Coronary artery (tissue), 2 donors: Measurements from ENCODE around the gene S1PR3.

ENCODE experiments used
- DNase-seq: peaks from one replicate; pipeline ENCODE4 v3.0.0-alpha.2; 2017; ENCODE audit warnings: low spot score
- H3K27ac ChIP-seq, 2 donors: fragments of 200-600 bp; sonication (generic); one replicate each; pipeline ENCODE4 v1.5.1; 2016 to 2019
- H3K4me3 ChIP-seq: fragments of 200-600 bp; sonication (generic); 2 replicates; pipeline ENCODE4 v1.5.1; 2016; ENCODE audit warnings: mild to moderate bottlenecking, moderate library complexity
- TF ChIP-seq, protein P1 (sequence below): fragments of 200-600 bp; sonication (generic); IDR thresholded peaks from one replicate; pipeline ENCODE4 v1.5.1; 2019; ENCODE audit warnings: antibody characterized with exemption

The S1PR3 gene

GRCh38 chr9:89044881-89045280 is 53.6 kb downstream of the S1PR3 start:
- H3K4me3 ChIP-seq: no peak overlapping the region
- DNase-seq: no peak
- TF ChIP-seq, protein P1, sequence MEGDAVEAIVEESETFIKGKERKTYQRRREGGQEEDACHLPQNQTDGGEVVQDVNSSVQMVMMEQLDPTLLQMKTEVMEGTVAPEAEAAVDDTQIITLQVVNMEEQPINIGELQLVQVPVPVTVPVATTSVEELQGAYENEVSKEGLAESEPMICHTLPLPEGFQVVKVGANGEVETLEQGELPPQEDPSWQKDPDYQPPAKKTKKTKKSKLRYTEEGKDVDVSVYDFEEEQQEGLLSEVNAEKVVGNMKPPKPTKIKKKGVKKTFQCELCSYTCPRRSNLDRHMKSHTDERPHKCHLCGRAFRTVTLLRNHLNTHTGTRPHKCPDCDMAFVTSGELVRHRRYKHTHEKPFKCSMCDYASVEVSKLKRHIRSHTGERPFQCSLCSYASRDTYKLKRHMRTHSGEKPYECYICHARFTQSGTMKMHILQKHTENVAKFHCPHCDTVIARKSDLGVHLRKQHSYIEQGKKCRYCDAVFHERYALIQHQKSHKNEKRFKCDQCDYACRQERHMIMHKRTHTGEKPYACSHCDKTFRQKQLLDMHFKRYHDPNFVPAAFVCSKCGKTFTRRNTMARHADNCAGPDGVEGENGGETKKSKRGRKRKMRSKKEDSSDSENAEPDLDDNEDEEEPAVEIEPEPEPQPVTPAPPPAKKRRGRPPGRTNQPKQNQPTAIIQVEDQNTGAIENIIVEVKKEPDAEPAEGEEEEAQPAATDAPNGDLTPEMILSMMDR: no peak
- H3K27ac ChIP-seq: no peak overlapping the region

DNA sequence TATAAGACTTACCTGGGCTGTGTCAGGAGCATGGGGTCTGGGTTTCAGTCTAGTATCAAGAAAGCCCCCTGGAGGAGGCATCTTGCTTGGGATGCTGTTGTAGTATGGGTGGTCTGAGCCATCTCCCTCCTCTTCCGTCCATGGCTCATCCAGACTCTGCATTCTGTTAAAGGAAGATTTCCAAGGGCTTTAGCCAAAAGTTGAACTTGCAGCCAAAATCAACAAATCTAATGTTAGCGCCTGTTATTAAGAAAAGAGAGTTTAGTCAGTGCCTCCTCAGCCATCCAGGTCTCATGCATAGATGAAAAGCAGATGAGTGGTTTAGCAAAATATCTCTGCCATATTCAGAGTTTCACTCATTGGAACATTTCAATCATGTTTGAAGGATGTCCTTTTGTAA is 55.6 kb downstream of the S1PR3 start:
- TF ChIP-seq, protein P1: no peak
- DNase-seq: no peak
- Histone ChIP-seq H3K27ac (no peak overlapping the region), H3K4me3 (no peak overlapping the region)

DNA sequence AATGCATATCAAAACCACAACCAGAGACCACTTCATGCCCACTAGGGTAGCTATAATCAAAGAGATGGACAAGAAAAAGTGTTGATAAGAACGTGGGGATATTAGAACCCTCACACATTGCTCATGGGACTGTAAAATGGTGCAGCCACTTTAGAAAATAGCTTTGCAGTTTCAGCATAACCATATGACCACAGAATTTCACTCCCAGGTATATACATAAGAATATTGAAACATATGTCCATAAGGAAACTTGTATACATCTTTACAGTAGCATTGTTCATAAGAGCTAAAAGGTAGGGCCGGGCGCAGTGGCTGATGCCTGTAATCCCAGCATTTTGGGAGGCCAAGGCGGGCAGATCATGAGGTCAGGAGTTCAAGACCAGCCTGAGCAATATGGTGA is 56.4 kb downstream of the S1PR3 start:
- no peak for DNase-seq
- Histone ChIP-seq H3K4me3 (no peak overlapping the region), H3K27ac (no peak overlapping the region)
- TF ChIP-seq, protein P1: no peak

DNA sequence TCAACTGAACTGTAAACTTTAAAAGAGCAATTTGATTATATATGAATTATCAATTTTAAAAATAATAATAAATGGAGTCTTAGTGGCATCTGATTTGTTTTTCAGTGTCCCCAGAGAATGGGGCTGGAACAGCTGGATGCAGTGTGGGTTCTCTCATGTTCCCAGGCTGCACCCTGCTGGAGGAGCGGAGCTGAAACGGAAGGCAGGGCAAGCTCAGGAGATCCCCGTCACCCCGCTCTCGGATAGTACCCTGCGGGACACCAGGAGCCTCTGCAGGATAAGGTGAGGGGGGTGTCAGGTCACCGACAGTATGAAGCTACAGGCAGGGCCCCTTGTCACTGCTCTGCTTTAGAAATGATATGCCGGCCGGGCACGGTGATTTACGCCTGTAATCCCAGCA is 57.3 kb downstream of the S1PR3 start:
- no peak for DNase-seq
- H3K4me3 ChIP-seq: no peak overlapping the region
- H3K27ac ChIP-seq: no peak overlapping the region
- TF ChIP-seq, protein P1: no peak

GRCh38 chr9:89049646-89050045 is 58.4 kb downstream of the S1PR3 start:
- Histone ChIP-seq H3K4me3 (no peak overlapping the region), H3K27ac (no peak overlapping the region)
- no peak for DNase-seq
- TF ChIP-seq, protein P1: no peak

DNA sequence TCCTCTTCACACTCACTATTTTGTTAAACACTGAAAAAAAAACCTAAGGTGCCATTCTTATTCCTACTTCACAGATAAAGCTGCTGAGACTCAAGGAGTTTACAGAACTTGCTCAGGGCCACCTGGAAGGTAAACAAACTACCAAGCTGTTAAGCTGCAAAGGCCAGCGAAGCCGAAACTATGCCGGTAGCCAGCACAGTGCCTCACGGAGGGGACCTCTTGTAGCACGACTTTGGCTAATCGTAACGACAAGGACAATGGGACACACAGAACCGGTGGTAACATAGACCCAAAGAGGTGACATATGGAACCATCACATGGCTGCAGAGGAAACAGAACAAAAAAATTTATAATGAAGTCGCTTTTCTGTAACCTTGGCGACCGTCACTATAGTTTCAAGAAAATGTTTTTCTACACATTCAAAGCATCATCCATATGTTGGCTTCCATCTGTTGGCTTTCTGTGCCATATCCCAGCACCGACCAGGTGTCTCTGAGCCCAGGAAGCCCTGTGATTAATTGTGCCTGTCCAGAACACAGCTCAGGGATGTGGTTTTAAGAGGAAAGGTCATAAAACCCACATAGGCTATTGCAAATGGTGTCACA is 60.3 kb downstream of the S1PR3 start:
- Histone ChIP-seq H3K27ac (no peak overlapping the region), H3K4me3 (no peak overlapping the region)
- TF ChIP-seq, protein P1: no peak
- DNase-seq: no peak

DNA sequence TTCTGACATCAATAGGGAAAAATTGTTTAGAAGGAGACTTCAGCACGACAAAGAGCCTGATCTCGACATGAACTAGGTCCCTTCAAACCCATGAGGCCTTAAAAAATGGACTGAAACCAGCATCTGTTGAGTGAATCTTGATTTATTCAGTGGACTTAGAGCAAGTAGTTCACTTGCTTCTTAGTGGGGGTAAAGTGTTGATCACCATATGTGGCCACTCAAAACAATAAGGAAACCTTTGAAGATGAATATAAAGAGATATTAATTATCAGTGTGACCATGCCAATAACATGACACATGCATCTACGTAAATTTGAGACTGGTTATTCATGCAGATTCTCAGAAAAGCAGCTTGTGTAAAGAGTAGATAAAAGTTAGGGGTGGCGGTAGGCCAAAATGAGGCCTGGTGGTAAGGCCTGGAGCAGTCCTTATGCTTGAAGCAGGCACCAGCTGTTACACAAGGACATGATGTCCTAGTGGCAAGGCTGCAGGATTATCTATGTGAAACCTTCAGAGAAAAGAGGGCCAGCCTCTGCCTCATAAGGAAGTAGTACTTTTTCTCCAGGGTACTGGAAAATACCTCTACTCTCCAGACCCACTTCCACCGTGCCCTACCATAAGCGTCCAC is 61.3 kb downstream of the S1PR3 start:
- no peak for DNase-seq
- Histone ChIP-seq H3K4me3 (no peak overlapping the region), H3K27ac (no peak overlapping the region)
- TF ChIP-seq, protein P1: no peak
